ENCODE results near the gene MYO15B.
"Not testable (repeated sequence)": the region's sequence is repeated elsewhere in the genome, so short reads cannot be mapped to it uniquely, and the experiment has no call there.

GRCh38 chr17:75581121-75581725 is 6.4 kb upstream of the MYO15B start:
- TF ChIP-seq JUN (IDR thresholded peaks at IDR 0.05; ENCODE audit: borderline replicate concordance, insufficient read depth, insufficient read length, low read depth); CTCF (IDR thresholded peaks at IDR 0.05; ENCODE audit: extremely low read depth in 1 of 2, insufficient read depth in 1 of 2, low read depth in 1 of 2, low read length in 2 of 2): not testable (repeated sequence)
